ENCODE measurements around the gene YOD1. TPM values are rescaled to one million over a fixed set of nuclear protein-coding genes. Genes with fewer than 3 reads are reported as not detected.

The YOD1 gene
- total and polyA plus RNA-seq, 2 of the 13 experiments (the other 11 are each of a cell fraction or from before 2014, with no cell fraction given), result 3.4 to 9.1 TPM

DNA sequence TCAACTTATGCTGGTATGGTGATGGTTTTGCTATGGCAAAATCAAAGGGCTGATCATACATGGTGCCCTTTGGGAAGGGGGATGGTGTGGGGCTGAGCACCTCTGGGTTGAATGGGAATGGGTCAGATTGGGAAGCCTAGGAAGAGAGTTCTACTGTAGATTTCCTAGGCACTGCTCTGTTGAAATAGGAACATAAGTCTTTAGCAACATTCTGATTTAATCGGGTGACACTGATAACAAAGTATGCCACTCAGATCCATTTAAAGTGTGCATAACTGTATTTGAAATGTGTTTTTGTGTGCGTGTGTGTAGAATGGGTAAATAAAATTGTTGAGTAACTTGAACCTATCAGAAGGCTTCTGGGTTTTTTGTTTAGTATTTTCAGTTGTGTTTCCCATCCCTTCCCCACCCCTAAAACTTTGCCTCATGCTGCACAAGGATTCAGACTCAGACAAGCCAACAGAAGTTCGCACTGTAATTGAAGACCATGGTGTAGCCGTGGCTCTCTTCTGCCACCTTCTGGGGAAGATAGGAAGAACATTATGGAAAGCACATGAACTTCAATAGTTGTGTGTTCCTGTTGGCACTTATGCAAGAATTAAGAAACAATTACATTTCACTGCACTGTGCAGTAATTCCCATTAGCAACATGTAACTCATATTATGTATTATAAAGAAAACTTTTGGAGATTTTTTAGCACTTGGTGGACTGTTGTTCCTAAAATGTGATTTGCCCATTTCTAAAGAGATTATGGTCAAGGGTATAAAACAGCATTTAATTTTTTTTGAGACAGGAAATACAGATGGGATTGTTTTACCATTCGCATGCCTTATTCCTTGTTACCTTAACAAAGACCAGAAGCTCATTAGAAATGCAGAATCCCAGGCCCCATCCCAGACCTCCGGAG lies 26.7 kb upstream of the YOD1 start (continued):
- TF ChIP-seq U2AF2 (IDR thresholded peaks at IDR 0.05; ENCODE audit: low read depth, low read length), result no peak
- no peak for TF ChIP-seq TEAD2 (CRISPR knock-in tag; IDR thresholded peaks at IDR 0.05)
- no peak for TF ChIP-seq KDM1A (CRISPR knock-in tag; IDR thresholded peaks at IDR 0.05)
- no peak for TF ChIP-seq ZNF572 (CRISPR knock-in tag; IDR thresholded peaks at IDR 0.05)
- TF ChIP-seq, protein P1, sequence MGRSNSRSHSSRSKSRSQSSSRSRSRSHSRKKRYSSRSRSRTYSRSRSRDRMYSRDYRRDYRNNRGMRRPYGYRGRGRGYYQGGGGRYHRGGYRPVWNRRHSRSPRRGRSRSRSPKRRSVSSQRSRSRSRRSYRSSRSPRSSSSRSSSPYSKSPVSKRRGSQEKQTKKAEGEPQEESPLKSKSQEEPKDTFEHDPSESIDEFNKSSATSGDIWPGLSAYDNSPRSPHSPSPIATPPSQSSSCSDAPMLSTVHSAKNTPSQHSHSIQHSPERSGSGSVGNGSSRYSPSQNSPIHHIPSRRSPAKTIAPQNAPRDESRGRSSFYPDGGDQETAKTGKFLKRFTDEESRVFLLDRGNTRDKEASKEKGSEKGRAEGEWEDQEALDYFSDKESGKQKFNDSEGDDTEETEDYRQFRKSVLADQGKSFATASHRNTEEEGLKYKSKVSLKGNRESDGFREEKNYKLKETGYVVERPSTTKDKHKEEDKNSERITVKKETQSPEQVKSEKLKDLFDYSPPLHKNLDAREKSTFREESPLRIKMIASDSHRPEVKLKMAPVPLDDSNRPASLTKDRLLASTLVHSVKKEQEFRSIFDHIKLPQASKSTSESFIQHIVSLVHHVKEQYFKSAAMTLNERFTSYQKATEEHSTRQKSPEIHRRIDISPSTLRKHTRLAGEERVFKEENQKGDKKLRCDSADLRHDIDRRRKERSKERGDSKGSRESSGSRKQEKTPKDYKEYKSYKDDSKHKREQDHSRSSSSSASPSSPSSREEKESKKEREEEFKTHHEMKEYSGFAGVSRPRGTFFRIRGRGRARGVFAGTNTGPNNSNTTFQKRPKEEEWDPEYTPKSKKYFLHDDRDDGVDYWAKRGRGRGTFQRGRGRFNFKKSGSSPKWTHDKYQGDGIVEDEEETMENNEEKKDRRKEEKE (IDR thresholded peaks at IDR 0.05), result no peak

GRCh38 chr1:207077012-207077411 lies 26.0 kb upstream of the YOD1 start:
- no peak for ATAC-seq
- H4K20me1 ChIP-seq (ENCODE audit: insufficient read depth, low read length), result no peaks in the 10 kb centered on the region
- H3K4me1 ChIP-seq (ENCODE audit: insufficient read depth, low read length), result 0 out of 2 replicates have a peak, but pooled peaks cover 6% of the 10 kb centered on the region
- no peaks in the 10 kb centered on the region for H3K79me2 ChIP-seq (ENCODE audit: insufficient read depth, low read length)
- H2AFZ ChIP-seq (ENCODE audit: low read length), result no peak overlapping the region
- no peak overlapping the region for H3K4me3 ChIP-seq (replicated peaks in 1 of 3; ENCODE audit: insufficient read depth in 1 of 3, low read depth in 2 of 3, low read length in 3 of 3)
- no peak overlapping the region for H3K4me2 ChIP-seq (ENCODE audit: low read depth, low read length)
- no peak overlapping the region for H3K9ac ChIP-seq (ENCODE audit: insufficient read depth, low read depth, low read length)
- FAIRE-seq, result no peak
- in situ Hi-C loops (cut with HindIII; ENCODE audit: extremely low pct_ligation_motif_present, low pct_unique_long_range_greater_than_20kb) (loop anchor here (10.0 kb wide), 1 partner anchor 142 kb away; no protein-coding TSS in a partner anchor), intact Hi-C loops (cut with micrococcal nuclease; ENCODE audit: unreplicated experiment) (loop anchor here (1.0 to 10.0 kb wide), 3 partner anchors 27 to 342 kb away; no protein-coding TSS in a partner anchor)
- ChIA-PET POLR2A (interaction anchor here (0.9 kb wide), 1 partner anchor 24 kb away, joined by 3 read pairs; the partner anchor contains the start of gene PFKFB2), CTCF (ENCODE audit: low intra/inter-chr PET ratio, low total read pairs) (interaction anchor here (1.4 to 2.5 kb wide), 4 partner anchors 27 to 328 kb away, joined by 4 to 14 read pairs (median 8); partner anchors contain the start of gene YOD1)
- no peak for DNase-seq (ENCODE audit: low spot score)
- 97% methylated on average over 1 of the region's 1 CpG for WGBS (ENCODE audit: low lambda C conversion rate)
- BruUV-seq (replicated peaks), result no TSS peak
- 0 out of 5 replicates have a peak, but pooled peaks cover 0 to 4% of the 10 kb centered on the region in 2 experiments for H3K36me3 ChIP-seq (replicated peaks in 1 of 2; ENCODE audit: control insufficient read depth in 1 of 2, insufficient read depth in 2 of 2, low read length in 2 of 2)
- no peaks in the 10 kb centered on the region for H3K9me3 ChIP-seq (ENCODE audit: low read length)
- no peak overlapping the region for H3K27ac ChIP-seq (ENCODE audit: extremely low read length, insufficient read depth, low read length)
- no peaks in the 10 kb centered on the region for H3K27me3 ChIP-seq (ENCODE audit: control insufficient read depth in 1 of 2, insufficient read depth in 2 of 2, low read length in 2 of 2)
- TF ChIP-seq, protein P2, sequence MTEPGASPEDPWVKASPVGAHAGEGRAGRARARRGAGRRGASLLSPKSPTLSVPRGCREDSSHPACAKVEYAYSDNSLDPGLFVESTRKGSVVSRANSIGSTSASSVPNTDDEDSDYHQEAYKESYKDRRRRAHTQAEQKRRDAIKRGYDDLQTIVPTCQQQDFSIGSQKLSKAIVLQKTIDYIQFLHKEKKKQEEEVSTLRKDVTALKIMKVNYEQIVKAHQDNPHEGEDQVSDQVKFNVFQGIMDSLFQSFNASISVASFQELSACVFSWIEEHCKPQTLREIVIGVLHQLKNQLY (CRISPR knock-in tag; IDR thresholded peaks at IDR 0.05), result no peak
- no peak for TF ChIP-seq CAMTA2 (CRISPR knock-in tag; IDR thresholded peaks at IDR 0.05; ENCODE audit: borderline replicate concordance)
- no peak for TF ChIP-seq ZFP91 (CRISPR knock-in tag; IDR thresholded peaks at IDR 0.05; ENCODE audit: borderline replicate concordance)
- TF ChIP-seq ZNF205 (CRISPR knock-in tag; IDR thresholded peaks at IDR 0.05), result no peak
- TF ChIP-seq HNRNPUL1 (IDR thresholded peaks at IDR 0.05; ENCODE audit: low read depth, low read length), result no peak
- TF ChIP-seq TRIM24 (CRISPR knock-in tag; IDR thresholded peaks at IDR 0.05), result no peak
- TF ChIP-seq FOXM1 (CRISPR knock-in tag; IDR thresholded peaks at IDR 0.05), result no peak
- TF ChIP-seq ZNF282 (IDR thresholded peaks at IDR 0.05; ENCODE audit: partially characterized antibody), result no peak
- no peak for TF ChIP-seq PRDM4 (CRISPR knock-in tag; IDR thresholded peaks at IDR 0.05; ENCODE audit: borderline replicate concordance)
- no peak for TF ChIP-seq ZNF772 (CRISPR knock-in tag; IDR thresholded peaks at IDR 0.05)
